CD4-positive, alpha-beta T cell (primary cell): Measurements from ENCODE around the gene PLD6. TPM values are rescaled to one million over a fixed set of nuclear protein-coding genes. Genes with fewer than 3 reads are reported as not detected.

Experiments used
- ATAC-seq: fragments of 200-7000 bp; cut with Tn5 transposase; one replicate; pipeline ENCODE4 v1.10.0; 2022; ENCODE audit warnings: mild to moderate bottlenecking; ENCODE audit not compliant: poor library complexity
- CTCF ChIA-PET: fragments of 350-600 bp; sonication (Branson Sonifier 250); formaldehyde crosslinking; loops from one replicate; lab custom pipeline; 2021; ENCODE audit warnings: antibody characterized with exemption, inconsistent platforms; lab: Charles Lee
- POLR2A ChIA-PET: fragments of 350-600 bp; sonication (Branson Sonifier 250); formaldehyde crosslinking; loops from one replicate; lab custom pipeline; 2021; ENCODE audit warnings: antibody characterized with exemption, inconsistent platforms; lab: Charles Lee
- DNase-seq, 14 experiments: peaks; one replicate each; pipeline ENCODE4 v3.0.0-alpha.2; 2013 to 2020; ENCODE audit warnings: mixed read lengths in 2 of 14
- H3K27ac ChIP-seq, 2 donors: one replicate each; pipeline versions ENCODE4 v1.5.1 to v1.7.0; 2013; ENCODE audit warnings: low read length in 2 of 2, low read depth in 1 of 2, mild to moderate bottlenecking in 1 of 2
- H3K27me3 ChIP-seq, 2 experiments: 1 replicate in 1 of 2; 2 replicates in 1 of 2; pipeline versions ENCODE4 v1.6.1 to v1.7.0; 2013; ENCODE audit warnings: low read length in 2 of 2, control low read depth in 1 of 2, mild to moderate bottlenecking in 1 of 2, moderate library complexity in 1 of 2; ENCODE audit not compliant: insufficient read depth in 2 of 2, control insufficient read depth in 1 of 2
- H3K36me3 ChIP-seq: one replicate; pipeline ENCODE4 v1.6.1; 2013; ENCODE audit warnings: low read length, control low read depth; ENCODE audit not compliant: insufficient read depth
- H3K4me1 ChIP-seq: one replicate; pipeline ENCODE4 v1.6.1; 2013; ENCODE audit warnings: low read length, control low read depth; ENCODE audit not compliant: insufficient read depth
- H3K4me3 ChIP-seq: one replicate; pipeline ENCODE4 v1.5.1; 2013; ENCODE audit warnings: mild to moderate bottlenecking, low read length, moderate library complexity
- H3K9me3 ChIP-seq, 2 experiments: 1 replicate in 1 of 2; 2 replicates in 1 of 2; pipeline versions ENCODE4 v1.6.1 to v1.7.0; 2013; ENCODE audit warnings: low read length in 2 of 2, mild to moderate bottlenecking in 2 of 2, control low read depth in 1 of 2, moderate library complexity in 1 of 2; ENCODE audit not compliant: control insufficient read depth in 1 of 2, insufficient read depth in 1 of 2
- H3K27ac Mint-ChIP-seq: one replicate; pipeline ENCODE4 v1.8.0; 2020; ENCODE audit warnings: mixed read lengths
- H3K27me3 Mint-ChIP-seq: one replicate; pipeline ENCODE4 v1.8.0; 2021; ENCODE audit warnings: mixed read lengths
- H3K36me3 Mint-ChIP-seq: one replicate; pipeline ENCODE4 v1.8.0; 2021; ENCODE audit warnings: low read depth, mixed read lengths
- H3K4me1 Mint-ChIP-seq: one replicate; pipeline ENCODE4 v1.8.0; 2021; ENCODE audit warnings: low read depth, mixed read lengths
- H3K4me3 Mint-ChIP-seq: one replicate; pipeline ENCODE4 v1.8.0; 2020; ENCODE audit warnings: mild to moderate bottlenecking, mixed read lengths
- H3K9me3 Mint-ChIP-seq: one replicate; pipeline ENCODE4 v1.8.0; 2020; ENCODE audit warnings: mixed read lengths
- intact Hi-C, 2 experiments: fragments of 100-400 bp; cut with DNase I in 1 of 2; cut with micrococcal nuclease in 1 of 2; formaldehyde crosslinking; loops; one replicate each; pipeline versions ENCODE4 v1.15.1 to v1.9.0; 2023 to 2025; cut with DNase I, micrococcal nuclease
- total RNA-seq, 174 experiments: library from RNA in 2 of 174; stranded (reverse) in 2 of 174; gene quantifications; one replicate each; pipeline ENCODE4 v1.2.3 and lab custom pipeline; 2021 to 2026
- TF ChIP-seq, protein P1 (sequence below): fragments of 200-600 bp; IDR thresholded peaks from one replicate; pipeline ENCODE4 v1.8.0; 2022; ENCODE audit warnings: antibody characterized with exemption, mild to moderate bottlenecking

The PLD6 gene
- total RNA-seq, 2 experiments from 2014 or later = 7.1 to 7.5 TPM

DNA sequence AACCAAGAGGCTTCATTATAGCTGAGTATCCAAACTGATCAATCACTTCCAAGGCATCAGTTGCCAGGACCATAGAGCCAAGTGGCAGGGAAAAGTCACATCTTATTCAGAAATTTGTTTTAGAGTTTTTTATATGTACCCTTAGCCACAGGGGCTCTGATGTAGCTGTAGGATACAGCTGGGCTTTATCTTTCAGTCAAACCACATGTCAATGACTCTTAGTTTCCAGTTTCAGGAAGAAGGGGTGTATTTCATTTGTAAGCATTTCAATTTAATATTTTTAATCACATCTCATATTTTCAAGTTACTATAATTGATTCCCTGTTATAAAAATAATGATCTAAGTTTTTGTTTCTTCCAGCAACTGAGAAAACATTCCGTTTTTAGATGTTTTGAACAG is 33.7 kb upstream of the PLD6 start:
- no peak overlapping the region for H3K4me3 ChIP-seq
- no peaks in the 10 kb centered on the region for H3K36me3 ChIP-seq
- intact Hi-C loops = loop anchor here in 1 of 2 experiments (5.0 to 10.0 kb wide), 2 partner anchors 62 to 235 kb away; partner anchors contain the start of gene NT5M
- peak overlapping the region; percentile 84 for H3K4me3 Mint-ChIP-seq
- no peaks in the 10 kb centered on the region for H3K9me3 ChIP-seq
- ATAC-seq (no peak), DNase-seq (no peak)
- H3K4me1 Mint-ChIP-seq = peaks cover 28% of the 10 kb centered on the region
- no peaks in the 10 kb centered on the region for H3K9me3 Mint-ChIP-seq
- TF ChIP-seq, protein P1, sequence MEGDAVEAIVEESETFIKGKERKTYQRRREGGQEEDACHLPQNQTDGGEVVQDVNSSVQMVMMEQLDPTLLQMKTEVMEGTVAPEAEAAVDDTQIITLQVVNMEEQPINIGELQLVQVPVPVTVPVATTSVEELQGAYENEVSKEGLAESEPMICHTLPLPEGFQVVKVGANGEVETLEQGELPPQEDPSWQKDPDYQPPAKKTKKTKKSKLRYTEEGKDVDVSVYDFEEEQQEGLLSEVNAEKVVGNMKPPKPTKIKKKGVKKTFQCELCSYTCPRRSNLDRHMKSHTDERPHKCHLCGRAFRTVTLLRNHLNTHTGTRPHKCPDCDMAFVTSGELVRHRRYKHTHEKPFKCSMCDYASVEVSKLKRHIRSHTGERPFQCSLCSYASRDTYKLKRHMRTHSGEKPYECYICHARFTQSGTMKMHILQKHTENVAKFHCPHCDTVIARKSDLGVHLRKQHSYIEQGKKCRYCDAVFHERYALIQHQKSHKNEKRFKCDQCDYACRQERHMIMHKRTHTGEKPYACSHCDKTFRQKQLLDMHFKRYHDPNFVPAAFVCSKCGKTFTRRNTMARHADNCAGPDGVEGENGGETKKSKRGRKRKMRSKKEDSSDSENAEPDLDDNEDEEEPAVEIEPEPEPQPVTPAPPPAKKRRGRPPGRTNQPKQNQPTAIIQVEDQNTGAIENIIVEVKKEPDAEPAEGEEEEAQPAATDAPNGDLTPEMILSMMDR = no peak
- CTCF ChIA-PET = no interaction called here
- no peak overlapping the region for H3K27ac ChIP-seq
- H3K27me3 Mint-ChIP-seq = no peaks in the 10 kb centered on the region
- peaks cover 21% of the 10 kb centered on the region for H3K36me3 Mint-ChIP-seq
- POLR2A ChIA-PET = interaction anchor here (0.6 kb wide), 1 partner anchor 875 kb away, joined by 3 read pairs; no protein-coding TSS in a partner anchor
- no peaks in the 10 kb centered on the region for H3K27me3 ChIP-seq
- peak overlapping the region; percentile 47 for H3K27ac Mint-ChIP-seq
- peaks cover 26% of the 10 kb centered on the region for H3K4me1 ChIP-seq

DNA sequence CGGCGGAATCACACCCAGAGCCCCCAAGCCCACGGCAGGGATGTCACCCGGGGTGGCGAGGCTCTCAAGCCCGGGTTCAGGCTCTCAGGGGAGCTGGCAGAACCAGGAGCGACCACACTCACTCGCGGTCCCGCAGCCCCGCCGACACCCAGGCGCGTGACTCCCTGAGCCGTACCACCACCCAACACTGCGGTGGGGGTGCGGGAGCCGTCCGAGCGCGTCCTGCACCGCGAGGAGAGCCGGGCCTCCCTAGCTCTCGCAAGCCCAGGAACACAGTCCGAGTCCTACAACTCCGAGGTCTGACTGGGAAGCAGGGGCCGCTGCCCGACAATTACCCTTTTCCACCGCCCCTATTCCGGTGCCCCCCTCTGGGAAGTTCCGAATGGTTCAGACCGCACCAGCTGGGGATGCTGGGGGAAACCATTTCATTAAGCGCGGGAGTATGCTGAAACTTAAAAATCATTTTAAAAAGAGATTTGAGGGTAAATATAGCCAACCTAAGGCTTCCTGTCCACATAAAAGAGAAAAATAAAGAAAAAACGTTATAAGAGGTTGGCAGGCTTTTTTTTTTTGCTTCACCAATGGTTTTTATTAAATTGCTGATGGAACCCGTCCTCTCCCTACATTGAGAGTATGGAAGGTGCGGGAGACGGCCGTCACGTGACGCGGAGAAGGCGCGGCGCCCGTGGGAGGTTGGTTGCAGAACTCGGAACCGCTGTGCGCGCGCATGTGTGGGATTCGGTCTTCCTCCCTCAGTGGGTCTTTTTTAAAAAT is 31.1 kb upstream of the PLD6 start, which contains the start of gene FLCN:
Gene FLCN, minus strand, starts transcription at position 143 of the 774 bp plus-strand sequence. CDS start 9,031 bp downstream, outside the sequence.
- Histone ChIP-seq H3K27ac (peak within 1 kb of the TSS; percentile 85 to 91), H3K9me3 (no peaks in the 10 kb centered on the region), H3K4me3 (peak within 1 kb of the TSS; percentile 99), H3K4me1 (peaks cover 26% of the 10 kb centered on the region), H3K27me3 (no peaks in the 10 kb centered on the region), H3K36me3 (peaks cover 8% of the 10 kb centered on the region)
- POLR2A ChIA-PET = interaction anchor here (0.6 to 2.5 kb wide), 20 partner anchors 10 to 221 kb away, joined by 3 to 14 read pairs (median 4); partner anchors contain the start of genes COPS3 and PLD6
- intact Hi-C loops = loop anchor here (1.0 to 5.0 kb wide), 7 partner anchors 31 to 194 kb away; partner anchors contain the start of genes COPS3 (in 2 of the 2), MPRIP (in 1 of the 2), NT5M (in 1 of the 2) and PLD6 (in 1 of the 2)
- Mint-ChIP-seq H3K4me3 (peak within 1 kb of the TSS; percentile 96), H3K27me3 (no peaks in the 10 kb centered on the region), H3K27ac (peak within 1 kb of the TSS; percentile 98), H3K4me1 (peaks cover 33% of the 10 kb centered on the region), H3K9me3 (no peaks in the 10 kb centered on the region), H3K36me3 (peaks cover 24% of the 10 kb centered on the region)
- TF ChIP-seq, protein P1 = no peak
- ATAC-seq (peak; percentile 91), DNase-seq (peak; percentile 78 to 95 (median 87))
- CTCF ChIA-PET = interaction anchor here (0.8 to 1.0 kb wide), 2 partner anchors 39 to 95 kb away, joined by 3 read pairs; no protein-coding TSS in a partner anchor

GRCh38 chr17:17236295-17237025 is 30.3 kb upstream of the PLD6 start:
- Histone ChIP-seq H3K36me3 (peaks cover 16% of the 10 kb centered on the region), H3K9me3 (no peaks in the 10 kb centered on the region), H3K4me1 (peaks cover 26% of the 10 kb centered on the region), H3K4me3 (peak overlapping the region; percentile 99), H3K27ac (peak overlapping the region; percentile 85 to 91), H3K27me3 (no peaks in the 10 kb centered on the region)
- peak overlapping the region; percentile 98 for H3K27ac Mint-ChIP-seq
- no peaks in the 10 kb centered on the region for H3K27me3 Mint-ChIP-seq
- H3K4me3 Mint-ChIP-seq = peak overlapping the region; percentile 96
- peaks cover 35% of the 10 kb centered on the region for H3K4me1 Mint-ChIP-seq
- H3K36me3 Mint-ChIP-seq = peaks cover 31% of the 10 kb centered on the region
- peak in 3 of 14 experiments; percentile 2 to 32 (median 8) for DNase-seq
- ATAC-seq = peak; percentile 3
- H3K9me3 Mint-ChIP-seq = no peaks in the 10 kb centered on the region
- POLR2A ChIA-PET = interaction anchor here (0.7 to 2.5 kb wide), 17 partner anchors 11 to 220 kb away, joined by 3 to 14 read pairs (median 4); partner anchors contain the start of genes COPS3 and PLD6
- CTCF ChIA-PET = interaction anchor here (0.8 to 1.0 kb wide), 2 partner anchors 40 to 94 kb away, joined by 3 read pairs; no protein-coding TSS in a partner anchor
- intact Hi-C loops = loop anchor here (1.0 to 5.0 kb wide), 7 partner anchors 30 to 194 kb away; partner anchors contain the start of genes COPS3 (in 2 of the 2), MPRIP (in 1 of the 2), NT5M (in 1 of the 2) and PLD6 (in 1 of the 2)
- TF ChIP-seq, protein P1 = no peak
